SU-DHL-6 (cell line): Measurements from ENCODE around the gene GARNL3.

Experiments used
- EZH2phosphoT487 ChIP-seq: fragments of 200-600 bp; sonication (generic), shearing (Covaris generic); conservative IDR thresholded peaks from 2 replicates; pipeline ENCODE4 v1.6.1; 2018; ENCODE audit warnings: mild to moderate bottlenecking, antibody characterized with exemption, low read length, moderate library complexity, mixed read lengths
- TF ChIP-seq, protein P1 (sequence below): fragments of 200-600 bp; sonication (generic); IDR thresholded peaks from one replicate; pipeline ENCODE4 v1.5.1; 2017; ENCODE audit warnings: antibody characterized with exemption, mild to moderate bottlenecking, low read length, moderate library complexity; ENCODE audit not compliant: insufficient read depth, poor library complexity, severe bottlenecking

DNA sequence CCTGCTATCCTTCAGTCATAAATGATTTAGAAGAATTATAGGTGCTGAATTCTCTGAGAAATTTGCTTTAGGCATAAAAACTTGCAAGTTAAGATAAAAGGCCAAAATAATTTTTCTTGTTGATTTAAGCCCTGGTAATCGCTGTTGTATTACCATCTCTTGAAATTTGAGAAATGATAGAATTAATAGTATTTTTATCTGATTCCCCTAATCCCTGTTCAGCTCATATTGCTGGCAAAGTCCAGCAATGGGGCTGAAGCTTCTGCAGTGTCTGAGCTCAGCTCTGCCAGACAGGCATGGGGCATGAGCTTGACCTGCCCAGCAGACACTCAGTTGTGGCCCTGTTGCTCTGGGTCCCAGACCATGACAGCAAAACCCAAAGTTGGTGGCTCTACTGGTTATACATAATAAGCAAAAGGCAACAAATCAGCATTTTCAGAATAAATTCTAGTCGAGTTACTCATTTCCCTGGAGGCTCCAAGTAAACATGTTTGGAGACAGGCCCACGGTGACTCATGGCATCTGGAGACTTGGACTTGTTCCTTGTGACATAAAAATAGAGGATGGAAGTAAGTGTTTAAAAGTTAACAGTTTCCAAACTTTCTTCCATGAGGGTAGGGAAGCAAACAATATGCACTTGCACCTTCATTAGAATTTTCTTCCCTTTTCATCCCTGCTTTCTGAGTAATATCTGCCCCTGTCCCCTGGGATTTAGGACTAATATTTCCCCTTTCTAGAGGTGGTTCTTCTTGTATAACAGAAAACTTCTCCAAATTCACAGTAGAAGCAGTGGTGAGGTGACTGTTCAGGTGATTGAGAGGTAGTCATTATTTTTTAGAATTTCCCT is 72.2 kb downstream of the GARNL3 start:
- TF ChIP-seq, protein P1, sequence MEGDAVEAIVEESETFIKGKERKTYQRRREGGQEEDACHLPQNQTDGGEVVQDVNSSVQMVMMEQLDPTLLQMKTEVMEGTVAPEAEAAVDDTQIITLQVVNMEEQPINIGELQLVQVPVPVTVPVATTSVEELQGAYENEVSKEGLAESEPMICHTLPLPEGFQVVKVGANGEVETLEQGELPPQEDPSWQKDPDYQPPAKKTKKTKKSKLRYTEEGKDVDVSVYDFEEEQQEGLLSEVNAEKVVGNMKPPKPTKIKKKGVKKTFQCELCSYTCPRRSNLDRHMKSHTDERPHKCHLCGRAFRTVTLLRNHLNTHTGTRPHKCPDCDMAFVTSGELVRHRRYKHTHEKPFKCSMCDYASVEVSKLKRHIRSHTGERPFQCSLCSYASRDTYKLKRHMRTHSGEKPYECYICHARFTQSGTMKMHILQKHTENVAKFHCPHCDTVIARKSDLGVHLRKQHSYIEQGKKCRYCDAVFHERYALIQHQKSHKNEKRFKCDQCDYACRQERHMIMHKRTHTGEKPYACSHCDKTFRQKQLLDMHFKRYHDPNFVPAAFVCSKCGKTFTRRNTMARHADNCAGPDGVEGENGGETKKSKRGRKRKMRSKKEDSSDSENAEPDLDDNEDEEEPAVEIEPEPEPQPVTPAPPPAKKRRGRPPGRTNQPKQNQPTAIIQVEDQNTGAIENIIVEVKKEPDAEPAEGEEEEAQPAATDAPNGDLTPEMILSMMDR, result no peak
- TF ChIP-seq EZH2phosphoT487, result no peak
